DOHH2 (cell line): ENCODE measurements around the gene SMYD5.

Experiments used
- H3F3A ChIP-seq: fragments of 200-600 bp; sonication (generic), shearing (Covaris generic); 2 replicates; pipeline ENCODE4 v1.6.0; 2016; ENCODE audit warnings: antibody characterized with exemption, mild to moderate bottlenecking; ENCODE audit not compliant: control insufficient read depth, insufficient read depth
- H3K27ac ChIP-seq: fragments of 200-600 bp; sonication (generic); 2 replicates; pipeline ENCODE4 v1.5.1; 2014; ENCODE audit warnings: low read depth, mild to moderate bottlenecking, low read length, moderate library complexity
- H3K27me3 ChIP-seq: fragments of 200-600 bp; sonication (generic); 2 replicates; pipeline ENCODE4 v1.6.1; 2014; ENCODE audit warnings: mild to moderate bottlenecking, low read length, mixed read lengths; ENCODE audit not compliant: control insufficient read depth
- H3K36me3 ChIP-seq: fragments of 200-600 bp; sonication (generic); 2 replicates; pipeline ENCODE4 v1.6.1; 2014; ENCODE audit warnings: mild to moderate bottlenecking, low read length, moderate library complexity, mixed read lengths; ENCODE audit not compliant: control insufficient read depth
- H3K4me1 ChIP-seq: fragments of 200-600 bp; sonication (generic); 2 replicates; pipeline ENCODE4 v1.6.1; 2014; ENCODE audit warnings: mild to moderate bottlenecking, low read length, mixed read lengths; ENCODE audit not compliant: control insufficient read depth
- H3K4me2 ChIP-seq: fragments of 200-600 bp; sonication (generic); 2 replicates; pipeline ENCODE4 v1.6.0; 2014; ENCODE audit warnings: mild to moderate bottlenecking, low read length, moderate library complexity
- H3K4me3 ChIP-seq: fragments of 200-600 bp; sonication (generic); 2 replicates; pipeline ENCODE4 v1.5.1; 2014; ENCODE audit warnings: mild to moderate bottlenecking, low read length, mixed read lengths
- H3K79me2 ChIP-seq: fragments of 200-600 bp; sonication (generic); 2 replicates; pipeline ENCODE4 v1.6.1; 2014; ENCODE audit warnings: mild to moderate bottlenecking, low read length, mixed read lengths; ENCODE audit not compliant: control insufficient read depth
- H3K9me2 ChIP-seq: fragments of 200-600 bp; sonication (generic); replicated peaks from 2 replicates; pipeline ENCODE4 v1.6.1; 2014; ENCODE audit warnings: mild to moderate bottlenecking, low read length, mixed read lengths; ENCODE audit not compliant: control insufficient read depth
- H3K9me3 ChIP-seq: fragments of 200-600 bp; sonication (generic); 2 replicates; pipeline ENCODE4 v1.6.1; 2014; ENCODE audit warnings: antibody characterized with exemption, low read length, mixed read lengths; ENCODE audit not compliant: control insufficient read depth, insufficient read depth
- H4K20me1 ChIP-seq: fragments of 200-600 bp; sonication (generic); 2 replicates; pipeline ENCODE4 v1.6.0; 2014; ENCODE audit warnings: low read depth, mild to moderate bottlenecking, antibody characterized with exemption, low read length, moderate library complexity; ENCODE audit not compliant: control insufficient read depth, insufficient read depth
- CTCF ChIP-seq: fragments of 200-600 bp; sonication (generic); IDR thresholded peaks from one replicate; pipeline ENCODE4 v1.5.1; 2014; ENCODE audit warnings: antibody characterized with exemption, mild to moderate bottlenecking, low read depth, low read length; ENCODE audit not compliant: poor library complexity, severe bottlenecking
- EZH2phosphoT487 ChIP-seq: fragments of 200-600 bp; sonication (generic); IDR thresholded peaks from 2 replicates; pipeline ENCODE4 v1.6.1; 2017; ENCODE audit warnings: borderline replicate concordance, mild to moderate bottlenecking, antibody characterized with exemption, low read length, moderate library complexity, mixed read lengths

The SMYD5 gene

DNA sequence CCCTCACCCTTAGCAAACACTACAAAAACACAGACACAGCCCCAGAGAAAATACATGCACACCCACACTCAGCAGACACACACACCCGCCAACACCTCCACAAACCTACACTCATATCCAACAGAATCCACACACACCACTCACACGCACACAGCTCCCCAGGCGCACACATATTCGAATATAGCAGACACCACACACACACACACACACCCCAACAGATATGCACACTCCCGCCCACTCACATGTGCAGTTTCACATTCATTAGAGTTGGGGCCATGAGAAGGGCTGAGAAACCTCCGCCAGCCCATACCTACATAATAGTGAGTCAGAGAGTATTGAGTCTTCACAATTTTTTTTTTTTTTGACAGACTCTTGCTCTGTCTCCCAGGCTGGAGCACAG, 41.1 kb upstream of the SMYD5 start:
- H3F3A ChIP-seq: no peaks in the 10 kb centered on the region
- H4K20me1 ChIP-seq: 0 out of 2 replicates have a peak, but pooled peaks cover 2% of the 10 kb centered on the region

GRCh38 chr2:73173781-73174180, 40.3 kb upstream of the SMYD5 start:
- H3K4me3 ChIP-seq: no peak overlapping the region

More for the DNA sequence above, 41.1 kb upstream of the SMYD5 start:
- H3K9me3 ChIP-seq: no peaks in the 10 kb centered on the region
- H3K27me3 ChIP-seq: peaks cover 46% of the 10 kb centered on the region
- H3K9me2 ChIP-seq: no peaks in the 10 kb centered on the region
- no peak overlapping the region for H3K27ac ChIP-seq
- no peak overlapping the region for H3K4me3 ChIP-seq
- TF ChIP-seq CTCF (no peak), EZH2phosphoT487 (no peak)
- no peaks in the 10 kb centered on the region for H3K79me2 ChIP-seq
- peaks cover 22% of the 10 kb centered on the region for H3K4me1 ChIP-seq
- no peaks in the 10 kb centered on the region for H3K36me3 ChIP-seq
- no peak overlapping the region for H3K4me2 ChIP-seq

DNA sequence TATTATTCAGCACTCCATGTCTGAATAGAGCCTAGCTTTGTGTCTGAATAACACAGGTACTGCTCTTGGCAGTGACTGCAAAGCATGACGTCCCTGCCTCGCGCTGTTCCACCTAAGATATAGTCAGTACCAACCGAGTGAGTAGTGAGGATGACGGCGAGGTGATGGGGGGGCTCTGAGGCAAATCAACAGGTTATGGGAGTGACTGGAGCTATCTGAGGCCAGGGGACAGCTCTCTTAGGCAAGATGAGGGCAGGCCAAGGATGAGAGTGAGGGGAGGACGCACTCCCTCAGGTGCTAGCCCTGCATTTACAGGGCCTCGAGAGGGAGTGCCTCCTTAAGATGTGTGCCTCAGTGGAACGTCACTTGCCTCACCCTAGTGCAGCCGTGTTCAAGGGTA, 39.8 kb upstream of the SMYD5 start:
- Histone ChIP-seq H3F3A (no peaks in the 10 kb centered on the region), H3K79me2 (no peaks in the 10 kb centered on the region), H3K4me3 (no peak overlapping the region), H3K4me2 (no peak overlapping the region), H3K27ac (no peak overlapping the region), H3K9me3 (no peaks in the 10 kb centered on the region), H3K27me3 (peaks cover 50% of the 10 kb centered on the region), H3K9me2 (no peaks in the 10 kb centered on the region), H3K4me1 (peaks cover 22% of the 10 kb centered on the region), H4K20me1 (0 out of 2 replicates have a peak, but pooled peaks cover 2% of the 10 kb centered on the region), H3K36me3 (no peaks in the 10 kb centered on the region)
- no peak for TF ChIP-seq EZH2phosphoT487
- no peak for TF ChIP-seq CTCF

More at GRCh38 chr2:73173781-73174180, 40.3 kb upstream of the SMYD5 start:
- no peaks in the 10 kb centered on the region for H3K9me2 ChIP-seq
- H3K27me3 ChIP-seq: peaks cover 49% of the 10 kb centered on the region
- H3K4me2 ChIP-seq: no peak overlapping the region
- H3K79me2 ChIP-seq: no peaks in the 10 kb centered on the region
- H3K36me3 ChIP-seq: no peaks in the 10 kb centered on the region
- H4K20me1 ChIP-seq: 0 out of 2 replicates have a peak, but pooled peaks cover 2% of the 10 kb centered on the region
- no peaks in the 10 kb centered on the region for H3K9me3 ChIP-seq
- no peaks in the 10 kb centered on the region for H3F3A ChIP-seq
- peaks cover 22% of the 10 kb centered on the region for H3K4me1 ChIP-seq
- no peak for TF ChIP-seq EZH2phosphoT487
- TF ChIP-seq CTCF: no peak
- no peak overlapping the region for H3K27ac ChIP-seq
